ENCODE results near the gene NACC1. TPM values are rescaled to one million over a fixed set of nuclear protein-coding genes. Genes with fewer than 3 reads are reported as not detected.

Gene NACC1
- total and polyA plus RNA-seq, 2 of the 13 experiments (the other 11 are each of a cell fraction or from before 2014, with no cell fraction given), result 31.8 to 42.3 TPM

- Histone ChIP-seq H3K4me3 (replicated peaks in 1 of 3; ENCODE audit: insufficient read depth in 1 of 3, low read depth in 2 of 3, low read length in 3 of 3) (no peak overlapping the region), H3K9ac (ENCODE audit: insufficient read depth, low read depth, low read length) (no peak overlapping the region), H4K20me1 (ENCODE audit: insufficient read depth, low read length) (no peaks in the 10 kb centered on the region), H3K27ac (ENCODE audit: extremely low read length, insufficient read depth, low read length) (no peak overlapping the region), H2AFZ (ENCODE audit: low read length) (no peak overlapping the region), H3K36me3 (replicated peaks in 1 of 2; ENCODE audit: control insufficient read depth in 1 of 2, insufficient read depth in 2 of 2, low read length in 2 of 2) (no peaks in the 10 kb centered on the region), H3K79me2 (ENCODE audit: insufficient read depth, low read length) (no peaks in the 10 kb centered on the region), H3K27me3 (ENCODE audit: control insufficient read depth in 1 of 2, insufficient read depth in 2 of 2, low read length in 2 of 2) (no peaks in the 10 kb centered on the region), H3K4me2 (ENCODE audit: low read depth, low read length) (no peak overlapping the region), H3K9me3 (ENCODE audit: low read length) (no peaks in the 10 kb centered on the region), H3K4me1 (ENCODE audit: insufficient read depth, low read length) (peaks cover 32% of the 10 kb centered on the region)
- ATAC-seq (no peak), FAIRE-seq (no peak), DNase-seq (ENCODE audit: low spot score) (no peak)
- WGBS (ENCODE audit: low lambda C conversion rate), result 88% methylated on average over 17 of the region's 18 CpGs
- POLR2A ChIA-PET, result no interaction called here
- CTCF ChIA-PET (ENCODE audit: low intra/inter-chr PET ratio, low total read pairs), result no interaction called here
- TF ChIP-seq FOSL2 (CRISPR knock-in tag; IDR thresholded peaks at IDR 0.05), result peak; percentile 82
- no peak for TF ChIP-seq PHF20 (CRISPR knock-in tag; IDR thresholded peaks at IDR 0.05)
- TF ChIP-seq, protein P1, sequence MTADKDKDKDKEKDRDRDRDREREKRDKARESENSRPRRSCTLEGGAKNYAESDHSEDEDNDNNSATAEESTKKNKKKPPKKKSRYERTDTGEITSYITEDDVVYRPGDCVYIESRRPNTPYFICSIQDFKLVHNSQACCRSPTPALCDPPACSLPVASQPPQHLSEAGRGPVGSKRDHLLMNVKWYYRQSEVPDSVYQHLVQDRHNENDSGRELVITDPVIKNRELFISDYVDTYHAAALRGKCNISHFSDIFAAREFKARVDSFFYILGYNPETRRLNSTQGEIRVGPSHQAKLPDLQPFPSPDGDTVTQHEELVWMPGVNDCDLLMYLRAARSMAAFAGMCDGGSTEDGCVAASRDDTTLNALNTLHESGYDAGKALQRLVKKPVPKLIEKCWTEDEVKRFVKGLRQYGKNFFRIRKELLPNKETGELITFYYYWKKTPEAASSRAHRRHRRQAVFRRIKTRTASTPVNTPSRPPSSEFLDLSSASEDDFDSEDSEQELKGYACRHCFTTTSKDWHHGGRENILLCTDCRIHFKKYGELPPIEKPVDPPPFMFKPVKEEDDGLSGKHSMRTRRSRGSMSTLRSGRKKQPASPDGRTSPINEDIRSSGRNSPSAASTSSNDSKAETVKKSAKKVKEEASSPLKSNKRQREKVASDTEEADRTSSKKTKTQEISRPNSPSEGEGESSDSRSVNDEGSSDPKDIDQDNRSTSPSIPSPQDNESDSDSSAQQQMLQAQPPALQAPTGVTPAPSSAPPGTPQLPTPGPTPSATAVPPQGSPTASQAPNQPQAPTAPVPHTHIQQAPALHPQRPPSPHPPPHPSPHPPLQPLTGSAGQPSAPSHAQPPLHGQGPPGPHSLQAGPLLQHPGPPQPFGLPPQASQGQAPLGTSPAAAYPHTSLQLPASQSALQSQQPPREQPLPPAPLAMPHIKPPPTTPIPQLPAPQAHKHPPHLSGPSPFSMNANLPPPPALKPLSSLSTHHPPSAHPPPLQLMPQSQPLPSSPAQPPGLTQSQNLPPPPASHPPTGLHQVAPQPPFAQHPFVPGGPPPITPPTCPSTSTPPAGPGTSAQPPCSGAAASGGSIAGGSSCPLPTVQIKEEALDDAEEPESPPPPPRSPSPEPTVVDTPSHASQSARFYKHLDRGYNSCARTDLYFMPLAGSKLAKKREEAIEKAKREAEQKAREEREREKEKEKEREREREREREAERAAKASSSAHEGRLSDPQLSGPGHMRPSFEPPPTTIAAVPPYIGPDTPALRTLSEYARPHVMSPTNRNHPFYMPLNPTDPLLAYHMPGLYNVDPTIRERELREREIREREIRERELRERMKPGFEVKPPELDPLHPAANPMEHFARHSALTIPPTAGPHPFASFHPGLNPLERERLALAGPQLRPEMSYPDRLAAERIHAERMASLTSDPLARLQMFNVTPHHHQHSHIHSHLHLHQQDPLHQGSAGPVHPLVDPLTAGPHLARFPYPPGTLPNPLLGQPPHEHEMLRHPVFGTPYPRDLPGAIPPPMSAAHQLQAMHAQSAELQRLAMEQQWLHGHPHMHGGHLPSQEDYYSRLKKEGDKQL (CRISPR knock-in tag; IDR thresholded peaks at IDR 0.05; ENCODE audit: low read depth), result no peak
- TF ChIP-seq SP5 (CRISPR knock-in tag; IDR thresholded peaks at IDR 0.05; ENCODE audit: borderline replicate concordance, low read depth), result no peak
- BruUV-seq (replicated peaks), result no TSS peak
- intact Hi-C loops (cut with micrococcal nuclease; ENCODE audit: unreplicated experiment) (no loop called here), in situ Hi-C loops (cut with HindIII; ENCODE audit: extremely low pct_ligation_motif_present, low pct_unique_long_range_greater_than_20kb) (no loop called here)
These were observed 54.5 kb downstream of the NACC1 start for GRCh38 chr19:13172346-13173138.

Data from HepG2 (cell line).